Endothelial cell (in vitro differentiated cells): ENCODE results near the gene S100A8. TPM values are rescaled to one million over a fixed set of nuclear protein-coding genes. Genes with fewer than 3 reads are reported as not detected.

Source experiments
- DNase-seq: peaks from one replicate; pipeline ENCODE4 v3.0.0; 2021; ENCODE audit warnings: low spot score
- H3K27ac Mint-ChIP-seq: one replicate; pipeline ENCODE4 v1.8.0; 2021; ENCODE audit warnings: mixed read lengths, inconsistent platforms; ENCODE audit not compliant: unreplicated experiment
- H3K27me3 Mint-ChIP-seq: one replicate; pipeline ENCODE4 v1.8.0; 2021; ENCODE audit warnings: mild to moderate bottlenecking, moderate library complexity, mixed read lengths, inconsistent platforms; ENCODE audit not compliant: unreplicated experiment
- H3K36me3 Mint-ChIP-seq: one replicate; pipeline ENCODE4 v1.8.0; 2021; ENCODE audit warnings: mild to moderate bottlenecking, low read depth, mixed read lengths, inconsistent platforms; ENCODE audit not compliant: unreplicated experiment
- H3K4me1 Mint-ChIP-seq: one replicate; pipeline ENCODE4 v1.8.0; 2021; ENCODE audit warnings: mild to moderate bottlenecking, mixed read lengths, inconsistent platforms; ENCODE audit not compliant: unreplicated experiment
- H3K4me3 Mint-ChIP-seq: one replicate; pipeline ENCODE4 v1.8.0; 2021; ENCODE audit warnings: mild to moderate bottlenecking, mixed read lengths, inconsistent platforms; ENCODE audit not compliant: unreplicated experiment
- H3K9me3 Mint-ChIP-seq: one replicate; pipeline ENCODE4 v1.8.0; 2021; ENCODE audit warnings: mixed read lengths, inconsistent platforms; ENCODE audit not compliant: unreplicated experiment
- CTCF ChIP-seq: fragments of 200-600 bp; sonication (generic); IDR thresholded peaks from one replicate; pipeline ENCODE4 v1.5.0; 2021; ENCODE audit warnings: antibody characterized with exemption; ENCODE audit not compliant: unreplicated experiment
- total RNA-seq: library from RNA; stranded (reverse); fragmentation: NEBNext Ultra II Directional; extraction: Animal tissue kit (Norgen Biotek cat#: 25700); gene quantifications from one replicate; pipeline ENCODE4 v1.2.1, GENCODE V29; 2021; ENCODE audit not compliant: unreplicated experiment

Gene S100A8
- total RNA-seq, 1 donor from 2014 or later, result not detected

- DNase-seq, result no peak
- no peaks in the 10 kb centered on the region for H3K4me1 Mint-ChIP-seq
- H3K27me3 Mint-ChIP-seq, result peaks cover 4% of the 10 kb centered on the region
- H3K27ac Mint-ChIP-seq, result no peak overlapping the region
- no peaks in the 10 kb centered on the region for H3K9me3 Mint-ChIP-seq
- no peak overlapping the region for H3K4me3 Mint-ChIP-seq
- H3K36me3 Mint-ChIP-seq, result no peaks in the 10 kb centered on the region
- TF ChIP-seq CTCF, result no peak
Observed at GRCh38 chr1:153397924-153398651, 7.2 kb upstream of the S100A8 start.

GRCh38 chr1:153397051-153397923 lies 6.4 kb upstream of the S100A8 start:
- H3K9me3 Mint-ChIP-seq, result no peaks in the 10 kb centered on the region
- H3K4me3 Mint-ChIP-seq, result no peak overlapping the region
- TF ChIP-seq CTCF, result no peak
- H3K4me1 Mint-ChIP-seq, result no peaks in the 10 kb centered on the region
- no peak for DNase-seq
- H3K36me3 Mint-ChIP-seq, result no peaks in the 10 kb centered on the region
- H3K27ac Mint-ChIP-seq, result no peak overlapping the region
- H3K27me3 Mint-ChIP-seq, result peaks cover 4% of the 10 kb centered on the region

- Mint-ChIP-seq H3K27me3 (peaks cover 4% of the 10 kb centered on the region), H3K36me3 (no peaks in the 10 kb centered on the region), H3K9me3 (no peaks in the 10 kb centered on the region), H3K27ac (no peak overlapping the region), H3K4me3 (no peak overlapping the region), H3K4me1 (no peaks in the 10 kb centered on the region)
- no peak for DNase-seq
- no peak for TF ChIP-seq CTCF
Observed at GRCh38 chr1:153396461-153396860, 5.6 kb upstream of the S100A8 start.

- peaks cover 4% of the 10 kb centered on the region for H3K27me3 Mint-ChIP-seq
- H3K4me3 Mint-ChIP-seq, result no peak overlapping the region
- no peaks in the 10 kb centered on the region for H3K4me1 Mint-ChIP-seq
Observed at GRCh38 chr1:153395776-153396175, 4.9 kb upstream of the S100A8 start.

More at GRCh38 chr1:153395776-153396175, 4.9 kb upstream of the S100A8 start:
- TF ChIP-seq CTCF, result no peak
- H3K9me3 Mint-ChIP-seq, result no peaks in the 10 kb centered on the region
- DNase-seq, result no peak
- H3K27ac Mint-ChIP-seq, result no peak overlapping the region
- H3K36me3 Mint-ChIP-seq, result no peaks in the 10 kb centered on the region
